ENCODE data around the gene WFDC10B.

DNA sequence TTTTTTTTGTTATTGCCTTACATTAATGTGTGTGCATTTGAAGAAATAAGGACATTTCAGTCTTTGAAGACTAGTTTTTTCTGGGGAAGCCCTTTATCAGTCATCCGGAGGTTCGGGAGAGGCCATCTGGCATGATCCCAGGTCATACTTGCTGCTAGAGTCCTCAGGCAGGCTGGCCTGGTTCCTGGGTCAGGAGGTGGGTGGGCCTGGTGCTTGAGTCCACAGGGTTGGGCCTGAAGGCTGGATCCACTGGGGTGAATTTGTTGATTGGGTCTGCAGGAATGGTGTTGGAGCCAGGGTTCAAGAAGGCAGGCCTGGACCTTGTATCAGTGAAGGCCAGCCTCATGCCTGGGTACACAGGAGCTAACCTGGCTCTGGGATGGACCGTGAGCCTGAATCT, 57.9 kb downstream of the WFDC10B start:
- TF ChIP-seq, protein P1, sequence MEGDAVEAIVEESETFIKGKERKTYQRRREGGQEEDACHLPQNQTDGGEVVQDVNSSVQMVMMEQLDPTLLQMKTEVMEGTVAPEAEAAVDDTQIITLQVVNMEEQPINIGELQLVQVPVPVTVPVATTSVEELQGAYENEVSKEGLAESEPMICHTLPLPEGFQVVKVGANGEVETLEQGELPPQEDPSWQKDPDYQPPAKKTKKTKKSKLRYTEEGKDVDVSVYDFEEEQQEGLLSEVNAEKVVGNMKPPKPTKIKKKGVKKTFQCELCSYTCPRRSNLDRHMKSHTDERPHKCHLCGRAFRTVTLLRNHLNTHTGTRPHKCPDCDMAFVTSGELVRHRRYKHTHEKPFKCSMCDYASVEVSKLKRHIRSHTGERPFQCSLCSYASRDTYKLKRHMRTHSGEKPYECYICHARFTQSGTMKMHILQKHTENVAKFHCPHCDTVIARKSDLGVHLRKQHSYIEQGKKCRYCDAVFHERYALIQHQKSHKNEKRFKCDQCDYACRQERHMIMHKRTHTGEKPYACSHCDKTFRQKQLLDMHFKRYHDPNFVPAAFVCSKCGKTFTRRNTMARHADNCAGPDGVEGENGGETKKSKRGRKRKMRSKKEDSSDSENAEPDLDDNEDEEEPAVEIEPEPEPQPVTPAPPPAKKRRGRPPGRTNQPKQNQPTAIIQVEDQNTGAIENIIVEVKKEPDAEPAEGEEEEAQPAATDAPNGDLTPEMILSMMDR (IDR thresholded peaks at IDR 0.05) = no peak
- TF ChIP-seq POLR2A (IDR thresholded peaks at IDR 0.05) = no peak

Data from heart left ventricle (tissue), 13 donors.